ENCODE measurements around the gene DGKB.

- TF ChIP-seq POLR2A (IDR thresholded peaks at IDR 0.05) (no peak), CTCF (IDR thresholded peaks at IDR 0.05) (no peak)
These were observed 768.8 kb downstream of the DGKB start for GRCh38 chr7:14133752-14134151.
